HCT116 (cell line): ENCODE data around the gene RBM26.

Experiments used
- ATF3 ChIP-seq: IDR thresholded peaks from 2 replicates; pipeline ENCODE4 v1.6.1; 2012
- CEBPB ChIP-seq: IDR thresholded peaks from 2 replicates; pipeline ENCODE4 v1.6.1; 2012; ENCODE audit warnings: low read depth
- CTCF ChIP-seq, 3 experiments: fragments of 200-600 bp in 1 of 3; sonication (generic) in 1 of 3; IDR thresholded peaks in 2 of 3; conservative IDR thresholded peaks in 1 of 3; 2 replicates each; pipeline ENCODE4 v1.5.1; 2012 to 2017; ENCODE audit warnings: low read depth in 2 of 3, low read length in 2 of 3, antibody characterized with exemption in 1 of 3, borderline replicate concordance in 1 of 3, control low read depth in 1 of 3, mild to moderate bottlenecking in 1 of 3, mixed read lengths in 1 of 3, mixed run types in 1 of 3, moderate library complexity in 1 of 3; ENCODE audit not compliant: insufficient read depth in 1 of 3
- EZH2 ChIP-seq: fragments of 200-600 bp; sonication (generic); IDR thresholded peaks from 2 replicates; pipeline ENCODE4 v1.6.1; 2017; ENCODE audit warnings: antibody characterized with exemption, mixed run types
- EZH2phosphoT487 ChIP-seq: fragments of 200-600 bp; IDR thresholded peaks from 2 replicates; pipeline ENCODE4 v1.6.1; 2018; ENCODE audit warnings: antibody characterized with exemption, borderline replicate concordance
- POLR2A ChIP-seq: IDR thresholded peaks from 2 replicates; pipeline ENCODE4 v1.7.0; 2011; ENCODE audit warnings: borderline replicate concordance; ENCODE audit not compliant: insufficient read depth, insufficient read length; ENCODE audit errors: extremely low read depth

GRCh38 chr13:79384022-79384610 lies 21.9 kb downstream of the RBM26 start:
- TF ChIP-seq CTCF (IDR thresholded peaks at IDR 0.05 in 2 of 3, conservative IDR thresholded peaks at IDR 0.05 in 1 of 3; ENCODE audit: borderline replicate concordance in 1 of 3, insufficient read depth in 1 of 3, low read depth in 2 of 3, low read length in 2 of 3) (no peak), EZH2 (no peak), ATF3 (no peak), EZH2phosphoT487 (no peak), CEBPB (no peak), POLR2A (no peak)
